ENCODE measurements around the gene SORBS1. TPM values are rescaled to one million over a fixed set of nuclear protein-coding genes. Genes with fewer than 3 reads are reported as not detected.

SORBS1 gene
- total RNA-seq, 6 experiments from 2014 or later: 56.4 to 97.9 (median 76.5) TPM

DNA sequence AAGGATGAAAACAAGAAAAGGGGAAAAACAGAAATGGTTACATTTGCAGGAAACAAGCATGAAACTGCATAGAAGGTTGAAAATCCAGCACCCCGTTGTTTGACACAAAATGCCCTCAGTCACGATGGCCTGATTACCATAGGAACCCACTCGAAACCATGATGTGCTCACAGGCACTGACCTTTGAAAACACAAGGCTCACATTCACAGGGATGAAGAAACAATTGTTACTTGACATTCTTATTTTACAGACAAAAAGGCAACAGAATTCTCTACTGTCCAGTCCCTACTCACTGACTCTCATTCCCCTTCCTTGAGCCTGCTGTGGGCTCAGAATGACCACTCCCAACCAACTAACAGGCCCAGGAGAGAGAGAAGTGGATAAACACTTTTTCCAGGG is 138.9 kb downstream of the SORBS1 start:
- Histone ChIP-seq H3K4me3 (no peak overlapping the region), H3K27me3 (no peaks in the 10 kb centered on the region), H3K9me3 (no peaks in the 10 kb centered on the region), H3K27ac (no peak overlapping the region), H3K36me3 (peaks cover 0 to 51% (median 27%) of the 10 kb centered on the region in 4 donors), H3K4me1 (no peaks in the 10 kb centered on the region)
- DNase-seq (no peak), ATAC-seq (no peak)
- WGBS (ENCODE audit: insufficient coverage, low coverage, low lambda C conversion rate, missing lambda C conversion rate): 88% methylated on average over 3 of the region's 3 CpGs
- intact Hi-C loops (cut with DNase I): loop anchor here in 1 of 2 donors (10.0 kb wide), 1 partner anchor 153 kb away; no protein-coding TSS in a partner anchor
- no peak for TF ChIP-seq POLR2A (IDR thresholded peaks at IDR 0.05)
- TF ChIP-seq, protein P1, sequence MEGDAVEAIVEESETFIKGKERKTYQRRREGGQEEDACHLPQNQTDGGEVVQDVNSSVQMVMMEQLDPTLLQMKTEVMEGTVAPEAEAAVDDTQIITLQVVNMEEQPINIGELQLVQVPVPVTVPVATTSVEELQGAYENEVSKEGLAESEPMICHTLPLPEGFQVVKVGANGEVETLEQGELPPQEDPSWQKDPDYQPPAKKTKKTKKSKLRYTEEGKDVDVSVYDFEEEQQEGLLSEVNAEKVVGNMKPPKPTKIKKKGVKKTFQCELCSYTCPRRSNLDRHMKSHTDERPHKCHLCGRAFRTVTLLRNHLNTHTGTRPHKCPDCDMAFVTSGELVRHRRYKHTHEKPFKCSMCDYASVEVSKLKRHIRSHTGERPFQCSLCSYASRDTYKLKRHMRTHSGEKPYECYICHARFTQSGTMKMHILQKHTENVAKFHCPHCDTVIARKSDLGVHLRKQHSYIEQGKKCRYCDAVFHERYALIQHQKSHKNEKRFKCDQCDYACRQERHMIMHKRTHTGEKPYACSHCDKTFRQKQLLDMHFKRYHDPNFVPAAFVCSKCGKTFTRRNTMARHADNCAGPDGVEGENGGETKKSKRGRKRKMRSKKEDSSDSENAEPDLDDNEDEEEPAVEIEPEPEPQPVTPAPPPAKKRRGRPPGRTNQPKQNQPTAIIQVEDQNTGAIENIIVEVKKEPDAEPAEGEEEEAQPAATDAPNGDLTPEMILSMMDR (IDR thresholded peaks at IDR 0.05): no peak

- 95% methylated on average over 3 of the region's 3 CpGs for WGBS (ENCODE audit: insufficient coverage, low coverage, low lambda C conversion rate, missing lambda C conversion rate)
- H3K36me3 ChIP-seq: peaks cover 0 to 48% (median 25%) of the 10 kb centered on the region in 4 donors
- H3K4me1 ChIP-seq: no peaks in the 10 kb centered on the region
- H3K27me3 ChIP-seq: no peaks in the 10 kb centered on the region
- no peaks in the 10 kb centered on the region for H3K9me3 ChIP-seq
- intact Hi-C loops (cut with DNase I): loop anchor here in 1 of 2 donors (10.0 kb wide), 1 partner anchor 153 kb away; no protein-coding TSS in a partner anchor
- TF ChIP-seq POLR2A (IDR thresholded peaks at IDR 0.05): no peak
- TF ChIP-seq, protein P1 (IDR thresholded peaks at IDR 0.05): no peak
- H3K27ac ChIP-seq: no peak overlapping the region
- H3K4me3 ChIP-seq: no peak overlapping the region
- no peak for ATAC-seq
- no peak for DNase-seq
Measured at GRCh38 chr10:95421782-95422181, 139.4 kb downstream of the SORBS1 start.

DNA sequence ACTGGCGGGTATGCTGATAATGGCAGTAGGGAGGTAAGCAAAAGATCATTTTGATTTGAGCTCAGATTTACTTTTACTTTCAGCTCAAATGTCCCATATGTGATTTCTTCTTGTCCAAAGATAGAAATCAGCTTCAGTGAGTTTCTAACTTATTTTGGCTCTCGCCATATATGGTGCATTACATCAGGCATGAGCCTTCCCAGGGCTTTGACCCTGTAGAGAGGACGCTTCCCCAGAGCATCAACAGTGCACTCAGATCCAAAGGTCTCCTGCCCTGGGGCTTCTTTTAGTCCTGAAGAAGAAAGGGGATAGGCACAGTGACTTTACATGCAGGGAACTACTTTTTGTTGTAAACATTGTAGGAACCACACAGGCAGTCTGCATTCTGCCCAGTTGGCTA is 141.8 kb downstream of the SORBS1 start:
- Histone ChIP-seq H3K4me1 (no peaks in the 10 kb centered on the region), H3K9me3 (no peaks in the 10 kb centered on the region), H3K27ac (peak overlapping the region in 2 of 3 donors; percentile 9 to 11), H3K27me3 (no peaks in the 10 kb centered on the region), H3K4me3 (no peak overlapping the region), H3K36me3 (peaks cover 0 to 42% (median 24%) of the 10 kb centered on the region in 4 donors)
- DNase-seq (no peak), ATAC-seq (peak in 3 of 4 donors; percentile 60 to 68 (median 61))
- 63% methylated on average over 1 of the region's 3 CpGs for WGBS (ENCODE audit: insufficient coverage, low coverage, low lambda C conversion rate, missing lambda C conversion rate)
- intact Hi-C loops (cut with DNase I): no loop called here
- no peak for TF ChIP-seq POLR2A (IDR thresholded peaks at IDR 0.05)
- TF ChIP-seq, protein P1 (IDR thresholded peaks at IDR 0.05): no peak

- Histone ChIP-seq H3K4me1 (no peaks in the 10 kb centered on the region), H3K9me3 (no peaks in the 10 kb centered on the region), H3K36me3 (peaks cover 0 to 45% (median 20%) of the 10 kb centered on the region in 4 donors), H3K27ac (no peak overlapping the region), H3K4me3 (no peak overlapping the region), H3K27me3 (no peaks in the 10 kb centered on the region)
- 90% methylated on average over 5 of the region's 7 CpGs for WGBS (ENCODE audit: insufficient coverage, low coverage, low lambda C conversion rate, missing lambda C conversion rate)
- no peak for ATAC-seq
- intact Hi-C loops (cut with DNase I): no loop called here
- TF ChIP-seq, protein P1 (IDR thresholded peaks at IDR 0.05): no peak
- TF ChIP-seq POLR2A (IDR thresholded peaks at IDR 0.05): no peak
- no peak for DNase-seq
Measured at GRCh38 chr10:95416973-95417372, 144.2 kb downstream of the SORBS1 start.
